HCT116 (cell line): ENCODE data around the gene LYVE1. TPM values are rescaled to one million over a fixed set of nuclear protein-coding genes. Genes with fewer than 3 reads are reported as not detected.

Experiments used
- ATAC-seq: fragments of 200-7000 bp; cut with Tn5 transposase; 2 replicates; pipeline ENCODE4 v1.9.1; 2020; ENCODE audit warnings: mild to moderate bottlenecking, moderate library complexity
- BruUV-seq: library from RNA; stranded (reverse); fragments of 400-500 nt; replicated peaks from 2 replicates; lab custom pipeline; 2021; lab: Mats Ljungman, UMichigan
- CTCF ChIA-PET: fragments of 300-600 bp; sonication (Branson Sonifier 250); formaldehyde crosslinking; loops from one replicate; lab custom pipeline; 2021; ENCODE audit warnings: antibody characterized with exemption; lab: Charles Lee
- POLR2A ChIA-PET: fragments of 300-600, 350-600 bp; sonication (Branson Sonifier 250); formaldehyde crosslinking; loops from one replicate; lab custom pipeline; 2021; ENCODE audit warnings: antibody characterized with exemption; lab: Charles Lee
- RAD21 ChIA-PET, 2 experiments: fragments of 300-600 bp; sonication (Branson Sonifier 250); formaldehyde crosslinking; loops; one replicate each; lab custom pipeline; 2023; ENCODE audit warnings: low total read pairs in 2 of 2; ENCODE audit not compliant: uncharacterized antibody in 2 of 2, unreplicated experiment in 2 of 2, low non-redundant PET in 1 of 2; lab: Charles Lee
- DNase-seq: peaks from one replicate; pipeline ENCODE4 v3.0.0-alpha.2; 2010; ENCODE audit warnings: low read depth, low spot score
- H2AFZ ChIP-seq: fragments of 200-600 bp; shearing (Covaris generic), sonication (generic); 2 replicates; pipeline ENCODE4 v1.6.1; 2017; ENCODE audit warnings: low read depth, mixed run types, mixed read lengths, antibody characterized with exemption, low read length; ENCODE audit not compliant: poor library complexity, severe bottlenecking
- H3K27ac ChIP-seq: 2 replicates; pipeline ENCODE4 v1.5.1; 2012; ENCODE audit warnings: low read depth, low read length
- H3K27me3 ChIP-seq: fragments of 200-600 bp; sonication (generic); 2 replicates; pipeline ENCODE4 v1.6.1; 2016; ENCODE audit warnings: mixed run types, low read length, mixed read lengths; ENCODE audit not compliant: insufficient read depth
- H3K36me3 ChIP-seq, 2 experiments: fragments of 200-500 bp in 1 of 2; fragments of 200-600 bp in 1 of 2; sonication (Bioruptor generic) in 1 of 2; sonication (generic) in 1 of 2; 2 replicates each; pipeline versions ENCODE4 v1.5.1 to v1.6.1; 2014 to 2016; ENCODE audit warnings: low read length in 2 of 2, inconsistent platforms in 1 of 2, mixed read lengths in 1 of 2, mixed run types in 1 of 2; ENCODE audit not compliant: insufficient read depth in 2 of 2, control insufficient read depth in 1 of 2
- H3K4me1 ChIP-seq, 2 experiments: fragments of 200-600 bp in 1 of 2; sonication (generic) in 1 of 2; 2 replicates each; pipeline versions ENCODE4 v1.5.1 to v1.6.1; 2012 to 2017; ENCODE audit warnings: low read length in 2 of 2, inconsistent platforms in 1 of 2, mild to moderate bottlenecking in 1 of 2, mixed read lengths in 1 of 2, mixed run types in 1 of 2, moderate library complexity in 1 of 2; ENCODE audit not compliant: insufficient read depth in 2 of 2, control insufficient read depth in 1 of 2
- H3K4me2 ChIP-seq: fragments of 200-600 bp; sonication (generic); 2 replicates; pipeline ENCODE4 v1.6.1; 2017; ENCODE audit warnings: mixed run types, low read length, mixed read lengths
- H3K4me3 ChIP-seq, 2 experiments: fragments of 200-600 bp in 1 of 2; sonication (generic) in 1 of 2; replicated peaks in 1 of 2; 2 replicates each; pipeline ENCODE4 v1.5.1; 2011 to 2016; ENCODE audit warnings: low read length in 2 of 2, control low read depth in 1 of 2, low read depth in 1 of 2, mild to moderate bottlenecking in 1 of 2, mixed read lengths in 1 of 2, mixed run types in 1 of 2
- H3K79me2 ChIP-seq: fragments of 200-600 bp; sonication (generic); 2 replicates; pipeline ENCODE4 v1.6.1; 2017; ENCODE audit warnings: mild to moderate bottlenecking, mixed run types, low read length, moderate library complexity, mixed read lengths; ENCODE audit not compliant: insufficient read depth
- H3K9ac ChIP-seq: fragments of 200-600 bp; sonication (generic); 2 replicates; pipeline ENCODE4 v1.6.1; 2016; ENCODE audit warnings: low read length, mixed read lengths
- H3K9me2 ChIP-seq: fragments of 200-600 bp; sonication (generic), shearing (Covaris generic); 2 replicates; pipeline ENCODE4 v1.6.1; 2017; ENCODE audit warnings: mixed run types, mild to moderate bottlenecking, moderate library complexity; ENCODE audit not compliant: insufficient read depth
- H3K9me3 ChIP-seq, 2 experiments: fragments of 200-500 bp in 1 of 2; fragments of 200-600 bp in 1 of 2; sonication (Bioruptor generic) in 1 of 2; sonication (generic) in 1 of 2; 2 replicates each; pipeline ENCODE4 v1.6.1; 2014 to 2017; ENCODE audit warnings: low read length in 2 of 2, mixed read lengths in 2 of 2, inconsistent platforms in 1 of 2, low read depth in 1 of 2, mild to moderate bottlenecking in 1 of 2, mixed run types in 1 of 2, moderate library complexity in 1 of 2; ENCODE audit not compliant: control insufficient read depth in 1 of 2, insufficient read depth in 1 of 2
- H4K20me1 ChIP-seq: fragments of 200-600 bp; sonication (generic), shearing (Covaris generic); 2 replicates; pipeline ENCODE4 v1.6.1; 2017; ENCODE audit warnings: mixed run types, mild to moderate bottlenecking, moderate library complexity; ENCODE audit not compliant: insufficient read depth
- EZH2phosphoT487 ChIP-seq: fragments of 200-600 bp; IDR thresholded peaks from 2 replicates; pipeline ENCODE4 v1.6.1; 2018; ENCODE audit warnings: antibody characterized with exemption, borderline replicate concordance
- FOSL1 ChIP-seq: IDR thresholded peaks from 2 replicates; pipeline ENCODE4 v1.6.1; 2012; ENCODE audit warnings: low read depth
- JUND ChIP-seq: IDR thresholded peaks from 2 replicates; pipeline ENCODE4 v1.6.1; 2012
- SIN3A ChIP-seq: IDR thresholded peaks from 2 replicates; pipeline ENCODE4 v1.6.1; 2012; ENCODE audit warnings: low read depth
- SP1 ChIP-seq: IDR thresholded peaks from 2 replicates; pipeline ENCODE4 v1.6.1; 2012; ENCODE audit warnings: low read depth
- intact Hi-C: fragments of 100-400 bp; cut with micrococcal nuclease; formaldehyde crosslinking; loops from 2 replicates; pipeline ENCODE4 v1.10.0; 2022
- total RNA-seq: library from RNA; stranded (reverse); gene quantifications from one replicate; pipeline ENCODE4 v1.2.1, GENCODE V29; 2021; ENCODE audit not compliant: unreplicated experiment
- TF ChIP-seq, protein P1 (sequence below): IDR thresholded peaks from 2 replicates; pipeline ENCODE4 v1.6.1; 2012; ENCODE audit warnings: low read depth

Gene LYVE1
- total RNA-seq, 1 experiment from 2014 or later, result 0.34 TPM

DNA sequence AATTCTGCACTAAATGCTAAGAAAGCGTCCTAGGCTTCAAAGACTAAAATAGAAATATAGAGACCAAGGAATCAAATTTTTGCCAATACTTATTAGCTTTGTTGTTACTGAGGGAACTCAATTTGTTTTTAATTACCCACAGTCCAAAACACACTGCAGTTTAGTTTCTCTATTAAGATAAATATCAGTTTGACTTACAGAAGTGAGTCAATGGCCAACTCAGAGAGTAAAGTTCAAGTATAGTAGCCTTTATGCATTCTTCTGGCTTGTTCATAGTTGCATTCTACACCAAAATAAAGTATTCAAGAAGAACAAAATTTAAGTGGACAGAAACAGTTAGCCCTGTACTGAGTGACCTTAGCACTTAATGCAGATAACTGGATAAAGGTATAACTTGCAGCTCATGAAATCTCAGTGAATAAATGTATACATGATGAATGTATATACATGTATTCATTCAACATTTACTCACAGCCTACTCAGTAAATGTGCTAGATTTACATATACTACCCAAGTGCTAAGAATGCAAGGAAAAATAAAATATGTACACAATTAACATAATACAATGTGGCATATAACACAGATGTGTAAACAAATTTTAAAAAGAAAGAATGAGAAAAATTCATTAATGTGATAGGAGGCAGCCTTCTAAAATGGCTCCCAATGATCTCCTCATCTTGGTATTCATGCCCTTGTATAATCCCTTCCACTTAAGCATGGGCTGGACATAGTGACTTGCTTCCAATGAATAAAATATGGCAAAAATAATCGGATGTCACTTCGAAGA lies 17.8 kb downstream of the LYVE1 start:
- ATAC-seq (no peak), DNase-seq (no peak)
- Histone ChIP-seq H3K9me2 (no peaks in the 10 kb centered on the region), H3K4me1 (peaks cover 0 to 23% of the 10 kb centered on the region in 2 experiments; a peak in 2 of 4 replicates), H3K4me3 (no peak overlapping the region), H3K79me2 (no peaks in the 10 kb centered on the region), H3K27me3 (no peaks in the 10 kb centered on the region), H3K27ac (no peak overlapping the region), H2AFZ (no peak overlapping the region), H3K36me3 (no peaks in the 10 kb centered on the region), H3K9ac (peak overlapping the region; percentile 25; the same call in 1 of the 2 replicates), H4K20me1 (no peaks in the 10 kb centered on the region), H3K4me2 (peak overlapping the region; percentile 62), H3K9me3 (peaks cover 0 to 8% of the 10 kb centered on the region in 2 experiments; a peak in 1 of 4 replicates)
- TF ChIP-seq FOSL1 (peak; percentile 65), SIN3A (no peak), SP1 (peak; percentile 25; the same call in 1 of the 2 replicates), JUND (peak; percentile 33; the same call in 1 of the 2 replicates)
- POLR2A ChIA-PET, result no interaction called here
- intact Hi-C loops, result no loop called here
- RAD21 ChIA-PET, result no interaction called here
- CTCF ChIA-PET, result no interaction called here
- no TSS peak for BruUV-seq

DNA sequence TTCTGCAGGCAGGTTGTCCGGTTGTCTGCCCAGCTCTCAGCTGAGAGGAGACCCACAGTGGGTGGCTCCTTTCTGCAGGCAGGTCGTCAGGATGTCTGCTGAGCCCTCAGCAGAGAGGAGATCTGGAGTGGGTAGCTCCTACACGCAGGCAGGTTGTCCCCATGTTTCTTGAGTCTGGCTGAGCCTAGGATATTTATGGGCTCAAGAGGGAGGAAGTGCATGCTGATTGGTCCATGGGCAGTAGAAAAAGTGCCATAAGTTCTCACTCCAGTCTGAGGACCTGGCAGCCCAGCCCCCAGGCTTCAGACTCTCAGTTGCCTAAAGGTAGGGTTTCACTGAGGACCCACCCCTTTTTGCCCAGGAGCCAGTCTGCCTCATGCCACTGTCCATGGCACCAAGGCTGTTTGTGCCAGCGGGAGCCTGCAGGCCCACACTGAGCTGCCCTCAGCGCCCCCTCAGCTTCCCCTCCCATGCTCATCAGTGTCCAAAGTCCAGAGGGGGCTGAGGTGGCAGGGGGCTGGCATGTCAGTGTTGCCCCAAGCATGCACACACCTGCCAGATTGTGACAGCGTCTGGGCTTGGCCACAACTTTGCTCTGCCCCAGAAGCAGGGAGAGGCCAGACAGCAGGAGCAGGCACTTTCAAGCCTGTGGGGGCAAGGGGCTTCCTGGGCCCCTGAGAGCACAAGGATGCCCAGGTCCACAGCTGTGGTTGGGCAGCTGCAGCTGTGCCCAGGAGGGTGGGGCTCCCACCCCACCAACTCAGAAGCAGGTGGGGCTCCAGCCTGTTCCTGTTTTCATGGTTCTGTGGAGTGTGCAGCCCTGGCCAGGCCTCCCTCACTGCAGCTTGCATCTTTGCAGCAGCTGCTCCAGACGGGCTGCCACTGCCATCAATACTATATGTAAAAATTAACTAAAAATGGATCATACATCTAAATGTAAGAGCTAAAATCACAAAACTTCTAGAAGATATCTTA lies 23.7 kb downstream of the LYVE1 start:
- H3K4me2 ChIP-seq, result no peak overlapping the region
- no peak for DNase-seq
- TF ChIP-seq, protein P1, sequence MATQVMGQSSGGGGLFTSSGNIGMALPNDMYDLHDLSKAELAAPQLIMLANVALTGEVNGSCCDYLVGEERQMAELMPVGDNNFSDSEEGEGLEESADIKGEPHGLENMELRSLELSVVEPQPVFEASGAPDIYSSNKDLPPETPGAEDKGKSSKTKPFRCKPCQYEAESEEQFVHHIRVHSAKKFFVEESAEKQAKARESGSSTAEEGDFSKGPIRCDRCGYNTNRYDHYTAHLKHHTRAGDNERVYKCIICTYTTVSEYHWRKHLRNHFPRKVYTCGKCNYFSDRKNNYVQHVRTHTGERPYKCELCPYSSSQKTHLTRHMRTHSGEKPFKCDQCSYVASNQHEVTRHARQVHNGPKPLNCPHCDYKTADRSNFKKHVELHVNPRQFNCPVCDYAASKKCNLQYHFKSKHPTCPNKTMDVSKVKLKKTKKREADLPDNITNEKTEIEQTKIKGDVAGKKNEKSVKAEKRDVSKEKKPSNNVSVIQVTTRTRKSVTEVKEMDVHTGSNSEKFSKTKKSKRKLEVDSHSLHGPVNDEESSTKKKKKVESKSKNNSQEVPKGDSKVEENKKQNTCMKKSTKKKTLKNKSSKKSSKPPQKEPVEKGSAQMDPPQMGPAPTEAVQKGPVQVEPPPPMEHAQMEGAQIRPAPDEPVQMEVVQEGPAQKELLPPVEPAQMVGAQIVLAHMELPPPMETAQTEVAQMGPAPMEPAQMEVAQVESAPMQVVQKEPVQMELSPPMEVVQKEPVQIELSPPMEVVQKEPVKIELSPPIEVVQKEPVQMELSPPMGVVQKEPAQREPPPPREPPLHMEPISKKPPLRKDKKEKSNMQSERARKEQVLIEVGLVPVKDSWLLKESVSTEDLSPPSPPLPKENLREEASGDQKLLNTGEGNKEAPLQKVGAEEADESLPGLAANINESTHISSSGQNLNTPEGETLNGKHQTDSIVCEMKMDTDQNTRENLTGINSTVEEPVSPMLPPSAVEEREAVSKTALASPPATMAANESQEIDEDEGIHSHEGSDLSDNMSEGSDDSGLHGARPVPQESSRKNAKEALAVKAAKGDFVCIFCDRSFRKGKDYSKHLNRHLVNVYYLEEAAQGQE, result no peak
- TF ChIP-seq SIN3A (no peak), EZH2phosphoT487 (no peak)
- BruUV-seq, result no TSS peak
- H3K27ac ChIP-seq, result no peak overlapping the region
- intact Hi-C loops, result loop anchor here (5.0 kb wide), 1 partner anchor 108 kb away; no protein-coding TSS in a partner anchor
- H3K4me3 ChIP-seq, result no peak overlapping the region
- POLR2A ChIA-PET, result no interaction called here
- H3K9me2 ChIP-seq, result no peaks in the 10 kb centered on the region
- RAD21 ChIA-PET, result no interaction called here
- no peak overlapping the region for H3K9ac ChIP-seq
- CTCF ChIA-PET, result no interaction called here
- no peaks in the 10 kb centered on the region for H4K20me1 ChIP-seq
- no peaks in the 10 kb centered on the region for H3K9me3 ChIP-seq
- peaks cover 9 to 24% of the 10 kb centered on the region in 2 experiments; a peak in 3 of 4 replicates for H3K4me1 ChIP-seq
- peaks cover 11% of the 10 kb centered on the region for H3K79me2 ChIP-seq
- ATAC-seq, result no peak
- H2AFZ ChIP-seq, result no peak overlapping the region
- no peaks in the 10 kb centered on the region for H3K27me3 ChIP-seq
- H3K36me3 ChIP-seq, result no peaks in the 10 kb centered on the region
